Stimulated activated CD4-positive, alpha-beta T cell treated with anti-CD3 and anti-CD28 coated beads, Interleukin-4, amount 100 ng/mL, for 24 hours (primary cell): Measurements from ENCODE around the gene PEX5L.
"Not testable (repeated sequence)": the region's sequence is repeated elsewhere in the genome, so short reads cannot be mapped to it uniquely, and the experiment has no call there.

Experiments
- DNase-seq: peaks from one replicate; pipeline ENCODE4 v3.0.0-alpha.2; 2020

PEX5L gene

GRCh38 chr3:179828738-179829137 is 208.0 kb downstream of the PEX5L start:
- DNase-seq = no peak

- DNase-seq = no peak
Observed at GRCh38 chr3:179826247-179826637, 210.5 kb downstream of the PEX5L start.

GRCh38 chr3:179825527-179826246 is 211.1 kb downstream of the PEX5L start:
- DNase-seq = no peak

GRCh38 chr3:179822296-179822695 is 214.4 kb downstream of the PEX5L start:
- no peak for DNase-seq

- no peak for DNase-seq
Observed at GRCh38 chr3:179819379-179819778, 217.4 kb downstream of the PEX5L start.

- DNase-seq = no peak
Observed at GRCh38 chr3:179812096-179812382, 224.7 kb downstream of the PEX5L start.

- peak; percentile 5 for DNase-seq
Observed at GRCh38 chr3:179811321-179812095, 225.2 kb downstream of the PEX5L start.

- DNase-seq = no peak
Observed at GRCh38 chr3:179809639-179810038, 227.1 kb downstream of the PEX5L start.

- no peak for DNase-seq
Observed at GRCh38 chr3:179807588-179807987, 229.1 kb downstream of the PEX5L start.

- no peak for DNase-seq
Observed at GRCh38 chr3:179806177-179806576, 230.6 kb downstream of the PEX5L start.

- DNase-seq = no peak
Observed at GRCh38 chr3:179801856-179802255, 234.9 kb downstream of the PEX5L start.

- no peak for DNase-seq
Observed at GRCh38 chr3:179801263-179801662, 235.5 kb downstream of the PEX5L start.

GRCh38 chr3:179797192-179797591 is 239.5 kb downstream of the PEX5L start:
- DNase-seq = no peak

GRCh38 chr3:179796421-179796820 is 240.3 kb downstream of the PEX5L start:
- no peak for DNase-seq

GRCh38 chr3:179794355-179794754 is 242.4 kb downstream of the PEX5L start:
- no peak for DNase-seq

GRCh38 chr3:179791793-179792192 is 244.9 kb downstream of the PEX5L start:
- DNase-seq = no peak

GRCh38 chr3:179788996-179789395 is 247.7 kb downstream of the PEX5L start:
- no peak for DNase-seq

- not testable (repeated sequence) for DNase-seq
Observed at GRCh38 chr3:179782841-179783240, 253.9 kb downstream of the PEX5L start.

GRCh38 chr3:179775416-179776122 is 261.2 kb downstream of the PEX5L start:
- DNase-seq = no peak

- no peak for DNase-seq
Observed at GRCh38 chr3:179772297-179772696, 264.4 kb downstream of the PEX5L start.

GRCh38 chr3:179771797-179772196 is 264.9 kb downstream of the PEX5L start:
- DNase-seq = no peak

GRCh38 chr3:179769411-179770247 is 267.1 kb downstream of the PEX5L start:
- DNase-seq = no peak

GRCh38 chr3:179768080-179768479 is 268.7 kb downstream of the PEX5L start:
- no peak for DNase-seq
